CD14-positive monocyte (primary cell): ENCODE measurements around the gene TFB1M. TPM values are rescaled to one million over a fixed set of nuclear protein-coding genes. Genes with fewer than 3 reads are reported as not detected.

Source experiments
- DNase-seq, 3 donors: peaks; one replicate each; pipeline ENCODE4 v3.0.0-alpha.2; 2011 to 2022
- H2AFZ ChIP-seq: 2 replicates; pipeline ENCODE4 v1.6.0; 2012; ENCODE audit warnings: mild to moderate bottlenecking, low read depth, low read length, inconsistent platforms; ENCODE audit not compliant: insufficient read depth, poor library complexity, severe bottlenecking
- H3K27ac ChIP-seq, 2 donors: 1 replicate in 1 of 2; 2 replicates in 1 of 2; pipeline ENCODE4 v1.5.1; 2012 to 2013; ENCODE audit warnings: low read length in 2 of 2, control low read depth in 1 of 2, inconsistent platforms in 1 of 2, low read depth in 1 of 2, mild to moderate bottlenecking in 1 of 2
- H3K27me3 ChIP-seq, 2 donors: one replicate each; pipeline versions ENCODE4 v1.6.0 to v1.6.1; 2011 to 2013; ENCODE audit warnings: low read length in 2 of 2; ENCODE audit not compliant: control insufficient read depth in 2 of 2, insufficient read depth in 2 of 2
- H3K36me3 ChIP-seq, 2 donors: replicated peaks in 1 of 2; 1 replicate in 1 of 2; 2 replicates in 1 of 2; pipeline versions ENCODE4 v1.5.1 to v1.6.1; 2012 to 2013; ENCODE audit warnings: low read length in 2 of 2, control low read depth in 1 of 2, inconsistent platforms in 1 of 2, mild to moderate bottlenecking in 1 of 2; ENCODE audit not compliant: insufficient read depth in 2 of 2, control insufficient read depth in 1 of 2
- H3K4me1 ChIP-seq, 2 donors: 1 replicate in 1 of 2; 2 replicates in 1 of 2; pipeline versions ENCODE4 v1.5.1 to v1.6.1; 2012 to 2013; ENCODE audit warnings: low read length in 2 of 2, control low read depth in 1 of 2, inconsistent platforms in 1 of 2, mild to moderate bottlenecking in 1 of 2, moderate library complexity in 1 of 2; ENCODE audit not compliant: insufficient read depth in 2 of 2, control insufficient read depth in 1 of 2
- H3K4me2 ChIP-seq: replicated peaks from 2 replicates; pipeline ENCODE3; 2012; ENCODE audit warnings: low read length, moderate library complexity, mild to moderate bottlenecking; ENCODE audit not compliant: poor library complexity, severe bottlenecking; ENCODE audit errors: extremely low read depth
- H3K4me3 ChIP-seq, 3 experiments: fragments of 200-600 bp in 1 of 3; sonication (generic) in 1 of 3; replicated peaks in 1 of 3; 1 replicate in 2 of 3; 2 replicates in 1 of 3; pipeline ENCODE4 v1.5.1; 2011 to 2013; ENCODE audit warnings: low read length in 3 of 3, mild to moderate bottlenecking in 3 of 3, control low read depth in 2 of 3, low read depth in 2 of 3, inconsistent platforms in 1 of 3, moderate library complexity in 1 of 3
- H3K79me2 ChIP-seq: 2 replicates; pipeline ENCODE4 v1.6.0; 2012; ENCODE audit warnings: mild to moderate bottlenecking, control low read depth, inconsistent platforms, low read length, moderate library complexity; ENCODE audit not compliant: insufficient read depth
- H3K9ac ChIP-seq: 2 replicates; pipeline ENCODE4 v1.6.0; 2017; ENCODE audit warnings: low read length, mild to moderate bottlenecking; ENCODE audit not compliant: insufficient read depth, poor library complexity, severe bottlenecking
- H3K9me3 ChIP-seq, 2 donors: replicated peaks in 1 of 2; 1 replicate in 1 of 2; 2 replicates in 1 of 2; pipeline versions ENCODE4 v1.5.1 to v1.6.1; 2012 to 2013; ENCODE audit warnings: low read length in 2 of 2, control low read depth in 1 of 2; ENCODE audit not compliant: control insufficient read depth in 1 of 2, insufficient read depth in 1 of 2
- H4K20me1 ChIP-seq: 2 replicates; pipeline ENCODE4 v1.6.0; 2012; ENCODE audit warnings: mild to moderate bottlenecking, low read length, control low read depth, moderate library complexity; ENCODE audit not compliant: insufficient read depth
- H3K27ac Mint-ChIP-seq, 7 donors: one replicate each; pipeline ENCODE4 v1.8.0; 2020; ENCODE audit warnings: mild to moderate bottlenecking in 7 of 7, mixed read lengths in 7 of 7, moderate library complexity in 6 of 7, inconsistent platforms in 2 of 7
- H3K27me3 Mint-ChIP-seq, 3 donors: one replicate each; pipeline ENCODE4 v1.8.0; 2021 to 2022; ENCODE audit warnings: low read depth in 3 of 3, mild to moderate bottlenecking in 3 of 3, mixed read lengths in 3 of 3, moderate library complexity in 3 of 3, inconsistent platforms in 1 of 3
- H3K36me3 Mint-ChIP-seq, 2 donors: one replicate each; pipeline ENCODE4 v1.8.0; 2020; ENCODE audit warnings: mixed read lengths in 2 of 2, inconsistent platforms in 1 of 2, mild to moderate bottlenecking in 1 of 2
- H3K4me1 Mint-ChIP-seq: one replicate; pipeline ENCODE4 v1.8.0; 2020; ENCODE audit warnings: mild to moderate bottlenecking, mixed read lengths
- H3K4me3 Mint-ChIP-seq, 2 donors: one replicate each; pipeline ENCODE4 v1.8.0; 2020; ENCODE audit warnings: mild to moderate bottlenecking in 2 of 2, mixed read lengths in 2 of 2, moderate library complexity in 1 of 2
- H3K9me3 Mint-ChIP-seq, 7 donors: one replicate each; pipeline ENCODE4 v1.8.0; 2020 to 2022; ENCODE audit warnings: mixed read lengths in 7 of 7, mild to moderate bottlenecking in 6 of 7, moderate library complexity in 6 of 7, inconsistent platforms in 2 of 7
- CTCF ChIP-seq: fragments of 200-600 bp; IDR thresholded peaks from one replicate; pipeline ENCODE4 v1.8.0; 2022; ENCODE audit warnings: antibody characterized with exemption, mild to moderate bottlenecking
- WGBS: methylation state at CpG from one replicate; pipeline ENCODE4 v1.1.5; 2013; ENCODE audit warnings: missing lambda C conversion rate; ENCODE audit not compliant: insufficient coverage; 5-methylcytosine and 5-hydroxymethylcytosine counted together
- intact Hi-C, 2 donors: fragments of 100-400 bp; cut with micrococcal nuclease; formaldehyde crosslinking; loops; one replicate each; pipeline versions ENCODE4 v1.15.0 to v1.15.1; 2023
- polyA plus RNA-seq, 3 donors: library from polyadenylated mRNA; depleted of rRNA in 1 of 3; unstranded in 2 of 3; stranded (reverse) in 1 of 3; fragments of 300-500 nt in 2 of 3; fragments of >200 nt in 1 of 3; fragmentation: Illumina TruSeq in 2 of 3; gene quantifications; 1 replicate in 2 of 3; 2 replicates in 1 of 3; pipeline ENCODE4 v1.2.3, GENCODE V29; 2012 to 2021

Gene TFB1M
- polyA plus RNA-seq, 3 donors = 4.8 to 5.4 (median 4.8) TPM

GRCh38 chr6:155224618-155225017 lies 89.7 kb downstream of the TFB1M start:
- peaks cover 53% of the 10 kb centered on the region for H3K4me1 Mint-ChIP-seq
- peak overlapping the region; percentile 89 to 99 (median 94) for H3K27ac Mint-ChIP-seq
- no peaks in the 10 kb centered on the region for H3K36me3 Mint-ChIP-seq
- intact Hi-C loops = loop anchor here in 1 of 2 donors (5.0 kb wide), 2 partner anchors 88 to 303 kb away; partner anchors contain the start of gene TFB1M
- H3K4me3 Mint-ChIP-seq = no peak overlapping the region
- H3K27me3 Mint-ChIP-seq = peaks cover 0 to 5% (median 2%) of the 10 kb centered on the region in 3 donors
- Histone ChIP-seq H3K36me3 (no peaks in the 10 kb centered on the region), H4K20me1 (no peaks in the 10 kb centered on the region), H3K4me2 (peak overlapping the region; percentile 61), H3K27ac (peak overlapping the region in 1 of 2 donors; percentile 88), H3K27me3 (no peaks in the 10 kb centered on the region), H2AFZ (peak overlapping the region; percentile 43), H3K9ac (peak overlapping the region; percentile 57), H3K9me3 (no peaks in the 10 kb centered on the region), H3K4me3 (peak overlapping the region in 1 of 3 experiments; percentile 51), H3K4me1 (peaks cover 53 to 56% of the 10 kb centered on the region in 2 donors), H3K79me2 (no peaks in the 10 kb centered on the region)
- no peak for TF ChIP-seq CTCF
- WGBS = 96% methylated on average over 5 of the region's 7 CpGs
- DNase-seq = peak; percentile 31 to 41 (median 34)
- peaks cover 0 to 9% (median 0%) of the 10 kb centered on the region in 7 donors for H3K9me3 Mint-ChIP-seq

DNA sequence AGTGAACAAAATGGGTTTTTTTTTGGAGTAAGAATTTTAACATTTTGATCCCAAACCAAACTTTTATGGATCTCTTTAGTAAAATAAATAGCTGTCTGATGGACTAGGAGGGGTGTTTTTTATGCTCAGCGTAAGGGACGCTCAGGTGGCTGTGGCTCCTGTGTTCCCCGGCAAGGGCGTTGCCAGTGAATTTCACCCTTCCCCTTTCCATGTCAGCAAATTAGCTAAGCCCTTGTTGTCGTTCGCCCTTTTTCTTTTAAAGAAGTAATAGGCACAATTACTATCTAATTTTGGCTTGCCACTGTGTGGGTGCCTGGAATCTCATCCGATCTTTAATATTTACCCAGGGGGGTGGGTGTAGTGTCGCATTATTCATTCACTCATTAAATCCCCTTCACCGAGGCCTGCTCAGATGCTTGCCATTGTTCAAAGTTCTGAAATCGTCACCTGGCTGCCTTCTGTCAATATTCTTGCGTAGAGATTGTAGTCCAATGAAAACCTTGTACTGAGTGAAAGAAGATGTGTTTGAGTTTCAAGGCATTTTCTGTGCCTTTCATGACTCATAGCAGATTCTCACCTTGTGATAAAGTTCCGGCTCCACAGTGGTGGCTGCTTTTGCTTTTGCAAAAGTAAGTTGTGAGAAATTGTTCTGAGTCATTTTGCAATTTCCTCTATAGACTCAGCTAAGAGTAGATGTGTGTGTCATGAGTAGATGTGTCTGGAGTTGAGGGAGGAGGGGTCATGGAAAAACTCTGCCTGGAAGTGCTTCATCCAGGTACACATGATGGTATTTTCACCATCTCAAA lies 90.4 kb downstream of the TFB1M start:
- peaks cover 0 to 8% (median 0%) of the 10 kb centered on the region in 7 donors for H3K9me3 Mint-ChIP-seq
- H4K20me1 ChIP-seq = no peaks in the 10 kb centered on the region
- no peak overlapping the region for H2AFZ ChIP-seq
- WGBS = 0% methylated on average over 1 of the region's 12 CpGs
- H3K79me2 ChIP-seq = no peaks in the 10 kb centered on the region
- H3K9ac ChIP-seq = peak overlapping the region; percentile 57
- peaks cover 0 to 5% (median 2%) of the 10 kb centered on the region in 3 donors for H3K27me3 Mint-ChIP-seq
- peaks cover 55% of the 10 kb centered on the region for H3K4me1 Mint-ChIP-seq
- H3K36me3 ChIP-seq = no peaks in the 10 kb centered on the region
- peak overlapping the region in 1 of 3 experiments; percentile 51 for H3K4me3 ChIP-seq
- H3K4me1 ChIP-seq = peaks cover 53 to 56% of the 10 kb centered on the region in 2 donors
- peak overlapping the region; percentile 72 to 88 for H3K27ac ChIP-seq
- H3K36me3 Mint-ChIP-seq = no peaks in the 10 kb centered on the region
- H3K4me3 Mint-ChIP-seq = peak overlapping the region; percentile 1 to 62
- intact Hi-C loops = loop anchor here in 1 of 2 donors (5.0 kb wide), 2 partner anchors 88 to 303 kb away; partner anchors contain the start of gene TFB1M
- H3K27ac Mint-ChIP-seq = peak overlapping the region; percentile 89 to 99 (median 94)
- TF ChIP-seq CTCF = no peak
- peak overlapping the region; percentile 61 for H3K4me2 ChIP-seq
- H3K27me3 ChIP-seq = no peaks in the 10 kb centered on the region
- H3K9me3 ChIP-seq = no peaks in the 10 kb centered on the region
- DNase-seq = peak; percentile 84 to 94 (median 92)
